RCC 7860 (cell line): Measurements from ENCODE around the gene ARHGAP10.

Experiments
- DNase-seq: peaks from one replicate; pipeline ENCODE4 v3.0.0-alpha.2; 2015; ENCODE audit warnings: low spot score
- FAIRE-seq: peaks from 2 replicates; lab custom pipeline; 2012; peaks lifted over from hg19 to GRCh38; lab: Jason Lieb, UNC

Gene ARHGAP10

DNA sequence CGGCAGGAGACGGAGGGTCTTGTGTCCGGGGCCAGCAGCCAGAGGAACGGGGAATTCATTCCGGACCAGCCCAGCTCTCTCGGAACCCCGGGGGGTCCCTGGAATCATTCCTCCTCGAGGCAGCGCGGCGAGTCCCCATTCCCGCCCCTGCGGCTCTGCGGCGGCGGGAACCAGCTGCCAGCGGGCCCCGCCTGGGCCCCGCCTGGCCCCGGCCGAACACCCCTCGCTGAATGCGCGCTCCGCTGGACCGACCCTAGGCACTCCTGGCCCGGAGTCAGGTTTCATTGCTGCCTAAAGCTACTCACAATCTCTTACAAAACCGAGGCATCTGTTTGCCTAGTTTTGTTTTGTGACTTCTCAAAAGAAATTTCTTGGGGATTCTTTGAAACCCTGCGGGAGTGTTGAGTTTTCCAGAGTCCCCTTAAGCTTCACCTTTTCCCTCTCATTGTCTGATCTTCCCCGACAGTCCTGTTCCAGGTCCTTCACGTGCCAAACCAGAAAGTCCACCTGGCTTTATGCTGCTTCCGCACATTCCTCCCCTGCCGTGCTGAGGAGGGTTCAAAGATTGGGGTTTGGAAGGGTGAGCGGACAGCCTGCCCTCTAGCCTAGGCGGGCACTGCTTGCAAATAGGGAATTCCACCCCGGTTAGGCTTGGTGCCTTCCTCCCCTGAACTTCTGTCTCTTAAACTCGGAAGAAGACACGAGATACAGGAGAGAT is 789 bp downstream of the ARHGAP10 start:
- DNase-seq (no peak), FAIRE-seq (no peak)

DNA sequence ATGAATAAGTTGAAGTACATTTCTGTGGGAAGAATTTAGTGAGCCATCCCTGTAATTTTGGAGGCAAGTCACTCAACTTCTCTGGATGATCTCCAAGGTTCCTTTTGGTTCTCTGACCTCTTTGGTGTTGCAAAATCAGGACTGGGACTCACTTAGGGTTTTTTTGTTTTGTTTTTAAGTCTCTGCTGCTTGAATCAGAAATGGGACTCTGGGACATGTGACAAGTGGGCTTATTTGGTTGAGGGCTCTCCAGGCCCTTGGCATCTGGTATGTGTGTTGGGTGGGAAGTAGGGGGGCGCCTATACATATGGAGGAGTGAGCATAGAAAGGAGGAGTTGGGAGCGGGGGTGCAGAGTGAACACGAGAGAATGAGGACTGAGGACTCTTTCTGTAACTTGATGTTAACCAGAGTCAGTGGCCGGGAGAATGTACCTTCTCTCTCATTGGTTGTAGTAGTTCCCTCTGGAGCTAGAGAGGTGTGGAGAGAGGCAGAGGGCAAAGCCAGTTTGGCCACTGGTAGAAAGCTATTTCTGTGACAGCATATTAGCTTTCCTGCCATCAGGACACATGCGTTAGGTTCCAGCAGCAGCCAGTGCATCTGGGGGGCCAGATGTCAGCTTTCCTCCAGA is 1.9 kb downstream of the ARHGAP10 start:
- FAIRE-seq (no peak), DNase-seq (no peak)

DNA sequence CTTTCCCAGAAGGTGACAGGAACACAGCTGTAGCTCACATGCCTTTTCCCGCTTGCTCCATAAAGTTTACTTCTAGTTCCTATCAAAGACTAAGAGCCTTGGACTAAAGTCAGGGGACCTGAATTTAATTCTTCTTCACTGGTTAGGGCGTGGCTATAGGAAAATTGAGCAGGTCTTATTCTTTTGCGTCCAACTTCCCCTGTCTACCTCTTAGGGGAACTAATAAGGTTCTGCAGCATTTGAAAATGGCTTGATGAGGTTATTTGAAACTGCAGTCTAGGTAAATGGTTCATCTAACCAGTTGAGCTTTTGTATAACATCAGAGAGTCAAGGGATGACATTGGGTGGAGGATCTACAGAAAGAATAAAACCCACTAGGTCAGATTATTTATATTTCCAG is 2.6 kb downstream of the ARHGAP10 start:
- DNase-seq (no peak), FAIRE-seq (no peak)

DNA sequence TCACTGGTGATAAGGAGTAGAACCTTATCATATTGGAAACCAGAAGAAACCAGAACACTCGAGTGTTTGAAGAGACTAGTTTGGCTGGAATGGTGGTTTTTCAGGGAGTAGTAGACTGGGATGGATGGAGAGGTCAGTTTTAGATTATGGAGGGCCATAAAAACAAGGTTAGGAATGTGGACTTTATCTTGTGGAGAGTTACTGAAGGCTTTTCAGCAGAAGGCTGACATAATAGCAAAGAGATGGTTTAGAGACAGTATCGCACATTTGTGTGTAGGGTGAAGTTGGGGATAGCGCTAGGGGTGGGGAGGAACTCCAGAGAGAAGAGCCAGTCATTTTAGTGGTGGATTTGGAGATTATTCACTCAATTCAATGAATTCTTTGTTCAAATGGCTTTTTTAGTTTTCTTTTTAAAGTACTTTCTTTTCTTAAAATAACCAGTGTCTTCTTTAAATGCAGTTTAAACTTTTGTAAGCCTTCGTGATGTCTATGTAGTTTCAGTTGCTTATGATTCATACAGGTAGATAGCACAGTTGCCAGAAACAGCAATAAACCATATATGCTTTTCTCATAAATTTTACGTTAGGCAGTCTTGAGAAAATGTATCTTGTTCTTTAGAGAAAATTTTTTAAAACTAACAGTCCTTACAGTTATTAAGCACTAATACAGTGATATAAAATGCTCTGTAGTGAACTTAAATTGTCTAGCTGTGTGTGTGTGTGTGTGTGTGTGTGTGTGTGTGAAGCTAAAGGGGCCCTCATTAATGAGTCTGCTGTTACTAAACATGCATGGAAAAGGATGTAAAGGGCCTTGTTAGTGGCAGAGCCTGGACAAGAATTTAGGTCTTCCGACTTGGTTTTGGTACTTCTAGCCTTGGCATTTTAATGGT is 3.8 kb downstream of the ARHGAP10 start:
- DNase-seq: no peak
- no peak for FAIRE-seq

DNA sequence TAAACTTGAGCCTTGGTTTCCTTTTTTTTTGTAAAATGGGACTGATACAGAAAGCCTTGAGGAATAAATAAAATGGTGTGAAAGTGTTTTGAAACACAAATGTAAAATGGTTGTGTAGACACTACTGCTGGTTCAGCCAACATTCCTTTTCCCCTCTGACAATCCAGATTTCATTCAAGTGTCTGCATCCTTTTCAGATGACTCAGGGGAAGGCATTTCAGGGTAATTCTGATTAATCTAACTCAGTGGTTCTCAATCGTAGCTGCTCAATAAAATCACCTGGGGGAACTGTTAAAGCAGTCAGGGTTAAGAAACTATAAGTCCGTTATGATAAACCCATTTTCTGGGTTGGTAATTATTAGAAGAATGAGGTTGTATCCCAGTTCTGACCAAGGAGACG is 4.6 kb downstream of the ARHGAP10 start:
- peak; percentile 49 for FAIRE-seq
- DNase-seq: peak; percentile 62

DNA sequence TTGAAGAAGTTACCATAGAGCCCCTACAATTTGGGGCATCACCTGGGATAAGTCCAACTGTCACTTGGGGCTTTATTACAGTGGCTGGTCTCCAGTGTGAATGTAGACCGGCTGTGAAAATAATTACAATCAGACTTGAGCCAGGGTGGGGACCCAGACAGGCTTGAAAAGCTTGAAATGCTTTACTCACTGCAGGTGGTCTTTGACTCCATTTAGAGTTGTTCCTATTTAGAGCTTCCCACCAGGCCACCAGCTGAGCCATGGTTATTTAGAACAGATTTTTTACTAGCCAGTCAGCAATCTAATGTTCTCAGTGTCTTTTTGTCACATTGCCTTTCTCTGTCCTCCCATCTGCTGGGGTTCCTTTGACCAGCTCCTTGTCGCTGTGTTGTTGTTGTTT is 5.7 kb downstream of the ARHGAP10 start:
- no peak for FAIRE-seq
- no peak for DNase-seq

DNA sequence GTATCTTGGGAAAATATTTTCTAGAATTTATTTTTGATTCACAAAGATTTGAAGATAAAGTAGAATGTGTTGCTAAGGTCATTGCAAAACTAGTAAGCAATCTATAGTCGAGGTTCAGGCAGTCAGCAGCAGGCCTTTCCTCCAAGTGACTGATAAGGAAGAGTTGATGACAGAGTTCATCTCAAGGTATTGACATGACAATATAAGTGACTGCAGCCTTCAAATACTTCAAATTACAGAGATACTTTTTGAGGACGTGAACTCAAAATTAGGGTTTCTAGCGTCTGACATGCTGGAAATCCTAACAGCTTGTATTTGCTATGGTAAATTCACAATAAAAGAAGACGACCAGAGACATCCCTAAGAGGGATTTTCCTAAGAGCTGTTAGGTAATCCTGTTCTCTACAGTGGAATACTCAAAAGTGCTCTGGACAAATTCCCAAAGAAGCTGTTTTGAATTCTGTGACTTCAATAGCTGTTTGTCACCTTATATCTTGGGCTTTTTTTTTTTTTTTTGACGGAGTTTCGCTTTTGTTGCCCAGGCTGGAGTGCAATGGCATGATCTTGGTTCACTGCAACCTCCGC is 7.4 kb downstream of the ARHGAP10 start:
- no peak for DNase-seq

DNA sequence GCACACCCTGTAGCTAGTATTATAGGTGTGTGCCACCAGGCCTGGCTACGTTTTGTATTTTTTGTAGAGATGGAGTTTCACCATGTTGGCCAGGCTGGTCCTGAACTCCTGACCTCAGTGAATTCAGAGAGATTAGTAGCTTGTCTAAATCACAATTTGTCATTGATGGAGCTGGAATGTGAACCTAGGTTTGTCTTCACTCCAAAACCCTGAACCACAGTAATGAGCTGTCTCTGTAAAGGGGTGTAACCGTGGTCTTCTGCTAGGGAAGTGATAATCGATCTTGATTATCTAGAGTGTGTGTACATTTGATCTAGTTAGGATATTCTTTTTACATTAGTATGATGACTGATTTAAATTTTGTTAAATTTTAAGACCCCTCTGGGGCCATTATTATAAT is 8.3 kb downstream of the ARHGAP10 start:
- no peak for DNase-seq
- no peak for FAIRE-seq

More for the DNA sequence above, 7.4 kb downstream of the ARHGAP10 start:
- no peak for FAIRE-seq

DNA sequence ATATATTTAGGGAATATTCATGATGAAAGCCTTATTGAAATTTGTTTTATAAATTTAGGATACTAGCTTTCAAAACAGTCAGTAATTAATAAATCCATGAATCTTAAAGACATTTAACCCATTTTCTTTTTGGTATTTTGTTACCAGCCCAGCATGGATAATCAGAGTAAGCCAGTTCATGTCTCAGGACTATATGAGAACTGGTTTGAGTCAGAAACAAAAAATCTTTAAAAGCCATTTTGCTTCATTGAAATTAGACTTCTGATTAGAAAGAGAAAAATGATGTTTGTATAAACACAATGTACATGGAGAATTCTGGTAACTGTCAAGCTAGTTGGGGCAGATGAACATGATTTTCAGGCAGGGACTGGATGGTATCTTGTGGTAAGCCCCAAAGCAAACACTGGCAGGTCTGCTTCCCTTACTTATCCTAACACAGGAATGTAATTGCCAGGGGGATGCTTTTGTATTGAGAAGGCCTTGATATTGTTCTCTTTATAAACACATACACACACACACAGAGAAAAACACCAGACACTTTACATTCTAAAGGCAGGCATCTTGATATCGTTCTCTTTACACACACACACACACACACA is 9.4 kb downstream of the ARHGAP10 start:
- FAIRE-seq: no peak
- DNase-seq: no peak

DNA sequence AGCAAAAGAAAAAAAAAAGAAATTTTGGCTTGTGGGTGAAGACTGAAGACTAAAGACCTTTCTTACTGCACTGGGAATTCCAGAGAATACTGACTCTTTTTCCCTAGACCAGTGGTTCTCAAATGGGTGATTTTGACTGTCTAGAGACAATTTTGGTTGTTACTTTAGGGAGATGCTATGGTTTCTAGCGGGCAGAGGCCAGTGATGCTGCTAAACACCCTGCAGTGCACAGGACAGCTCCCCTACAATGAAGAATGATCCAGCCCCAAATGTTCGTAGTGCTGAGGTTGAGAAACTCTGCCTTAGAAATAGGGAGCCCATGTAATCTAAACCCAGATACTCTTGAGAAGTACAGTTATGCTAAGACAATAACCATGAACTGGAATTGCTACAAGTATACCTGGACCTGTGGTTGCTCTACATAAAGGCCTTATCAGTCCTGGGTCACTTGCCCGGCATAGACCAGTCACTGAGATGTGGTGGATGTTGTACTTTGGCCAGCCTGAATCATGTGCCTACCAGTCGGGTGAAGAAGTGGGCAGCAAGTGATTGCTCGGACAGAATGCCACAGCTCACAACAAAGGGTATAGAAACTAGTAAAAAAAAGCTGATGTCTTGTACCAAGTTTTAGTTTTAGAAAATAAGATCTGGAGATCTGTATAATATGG is 16.0 kb downstream of the ARHGAP10 start:
- FAIRE-seq: no peak
- DNase-seq: no peak

DNA sequence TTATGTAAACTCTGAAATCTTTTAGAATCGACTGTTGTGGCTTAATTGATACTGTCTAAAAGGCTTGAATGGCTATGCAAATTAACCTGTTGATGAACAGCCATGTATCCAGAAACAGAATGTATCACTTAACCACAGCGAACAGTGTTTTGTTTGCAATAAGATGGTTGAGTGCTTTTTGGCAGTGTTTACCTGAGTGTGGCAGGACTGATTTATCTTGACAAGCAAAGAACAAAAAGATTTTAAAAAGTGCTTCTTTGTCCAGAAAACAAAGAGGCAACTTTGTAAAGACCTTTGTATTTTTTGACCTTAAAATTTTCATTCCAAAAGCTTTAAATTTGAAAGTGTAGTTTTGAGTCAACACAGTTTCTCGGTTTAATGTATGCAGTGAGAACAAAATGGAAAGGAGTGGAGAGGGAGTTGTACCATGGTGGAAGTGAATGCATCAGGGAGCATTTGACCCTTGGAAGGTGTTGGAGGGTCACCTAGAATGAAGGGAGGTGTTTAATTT is 18.0 kb downstream of the ARHGAP10 start:
- FAIRE-seq (no peak), DNase-seq (no peak)

DNA sequence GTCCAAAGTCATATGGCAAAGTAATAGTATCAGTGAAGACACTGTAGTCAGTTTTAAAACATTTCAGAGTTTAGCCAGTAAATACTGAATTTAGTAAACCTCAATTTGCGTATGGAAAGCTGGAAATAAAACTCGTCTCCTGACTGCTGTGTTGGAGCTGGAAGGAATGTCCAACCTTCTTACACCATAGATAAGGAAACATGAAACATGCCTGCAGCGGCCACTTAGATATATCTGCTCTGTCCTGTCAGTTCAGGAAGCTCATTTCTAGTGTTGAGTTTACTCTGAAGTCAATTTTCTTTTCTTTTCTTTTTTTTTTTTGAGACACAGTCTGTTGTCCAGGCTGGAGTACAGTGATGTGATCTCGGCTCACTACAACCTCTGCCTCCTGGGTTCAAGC is 21.2 kb downstream of the ARHGAP10 start:
- no peak for DNase-seq
- FAIRE-seq: no peak

DNA sequence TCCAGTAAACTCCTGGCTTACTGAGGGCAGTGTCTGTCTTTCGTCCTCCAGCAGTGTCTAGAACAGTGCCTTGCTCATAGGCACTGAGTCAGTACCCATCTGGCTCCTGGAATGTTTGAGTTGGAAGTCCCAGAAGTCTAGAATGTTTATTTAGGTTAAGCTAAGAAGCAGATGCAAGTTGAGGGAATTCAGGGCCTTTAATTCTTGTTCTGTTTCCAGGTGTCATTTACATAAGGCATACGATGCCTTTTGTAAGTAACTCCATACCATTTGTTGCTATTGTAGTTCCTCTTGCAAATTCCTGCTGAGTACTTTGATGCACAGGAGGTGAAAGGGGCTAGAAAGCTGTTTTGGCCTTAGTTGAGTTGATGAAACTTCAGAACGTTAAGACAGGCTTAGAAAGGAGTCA is 22.2 kb downstream of the ARHGAP10 start:
- no peak for FAIRE-seq
- DNase-seq: peak; percentile 10

DNA sequence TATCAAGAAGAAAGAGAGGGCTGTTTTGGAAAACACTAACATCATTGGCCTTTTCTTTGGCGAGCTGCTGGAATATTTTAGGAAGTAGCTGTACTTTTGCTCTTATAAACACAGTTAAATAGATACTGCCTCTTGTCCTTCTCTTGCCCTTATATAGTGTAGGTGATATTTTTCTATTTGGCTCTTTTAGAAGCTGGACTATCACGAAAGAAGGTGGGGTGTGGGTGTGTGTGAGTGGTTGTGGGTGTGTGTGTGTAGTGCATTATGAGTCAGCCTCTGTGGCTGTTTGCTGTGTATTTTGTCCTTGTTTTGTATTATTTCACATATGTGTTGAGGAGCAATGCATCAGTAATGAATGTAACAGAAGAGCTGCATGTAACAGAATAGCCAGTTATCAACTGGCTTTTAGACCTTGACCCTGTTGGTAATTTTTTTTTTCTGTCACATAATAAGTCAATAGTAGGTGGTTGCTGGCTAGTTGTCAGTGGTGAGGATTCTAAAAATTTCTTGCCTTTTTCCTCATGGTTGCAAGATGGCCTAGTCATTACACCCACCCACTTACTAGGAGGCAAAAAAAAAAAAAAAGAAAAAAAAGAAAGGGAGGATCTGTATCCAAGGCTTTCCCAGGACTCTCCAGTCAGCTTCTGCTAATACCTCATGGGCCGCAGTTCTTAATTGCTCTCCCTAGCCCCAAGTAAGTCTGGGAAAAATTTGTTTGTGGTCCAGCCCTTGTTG is 23.8 kb downstream of the ARHGAP10 start:
- no peak for FAIRE-seq

DNA sequence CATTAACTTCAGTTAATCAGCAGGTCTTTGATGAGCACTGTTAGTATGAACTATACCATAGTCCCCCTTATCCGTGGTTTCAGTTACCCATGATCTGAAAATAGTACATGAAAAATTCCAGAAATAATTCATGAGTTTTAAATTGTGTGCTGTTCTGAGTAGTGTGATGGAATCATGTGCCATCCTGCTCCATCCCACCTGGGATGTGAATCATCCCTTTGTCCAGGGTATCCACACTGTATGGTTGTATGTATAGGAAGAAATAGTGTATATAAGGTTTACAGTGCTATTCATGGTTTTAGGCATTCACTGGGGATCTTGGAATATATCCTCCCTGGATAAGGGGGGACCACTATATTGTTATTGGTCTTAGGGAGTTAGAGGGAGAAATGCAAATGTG is 24.5 kb downstream of the ARHGAP10 start:
- FAIRE-seq: no peak
- no peak for DNase-seq

More for the DNA sequence above, 23.8 kb downstream of the ARHGAP10 start:
- DNase-seq: no peak

DNA sequence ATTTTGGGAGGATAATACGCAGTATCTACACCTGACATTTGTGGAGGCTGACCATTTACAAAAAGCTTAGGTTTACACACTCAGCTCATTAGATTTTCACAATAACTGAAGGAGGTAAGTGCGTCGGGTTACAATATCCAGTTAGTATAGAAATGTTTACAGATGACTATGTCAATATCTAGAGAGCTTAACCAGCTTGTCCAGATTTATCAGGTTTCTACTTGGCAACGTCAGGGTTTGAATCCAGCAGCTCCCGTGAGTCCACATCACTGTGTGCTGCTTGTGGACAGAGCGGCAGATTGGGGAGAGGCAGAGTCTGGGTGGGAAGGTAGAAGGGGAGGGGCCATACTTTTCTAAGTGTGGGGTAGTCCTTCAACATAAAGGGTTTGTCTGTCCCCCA is 28.3 kb downstream of the ARHGAP10 start:
- no peak for FAIRE-seq
- DNase-seq: no peak

DNA sequence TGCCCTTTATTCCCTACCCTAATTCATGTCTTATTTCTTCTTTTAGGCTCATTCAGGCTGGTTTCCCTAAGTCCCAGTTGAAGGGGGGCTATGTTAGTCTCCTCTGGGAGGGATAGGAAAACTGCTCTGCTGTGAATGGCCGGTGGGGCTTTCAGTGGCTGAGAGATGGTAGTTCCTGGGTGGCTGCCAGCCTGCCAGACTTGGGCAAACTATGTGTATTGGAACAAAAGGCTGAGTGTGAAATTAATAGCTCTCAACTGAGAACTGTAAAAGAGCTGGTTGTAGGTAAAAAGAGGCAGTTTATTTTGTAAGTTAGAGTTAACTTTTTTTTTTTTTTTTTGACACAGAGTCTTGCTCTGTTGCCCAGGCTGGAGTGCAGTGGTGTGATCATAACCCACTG is 28.8 kb downstream of the ARHGAP10 start:
- DNase-seq (no peak), FAIRE-seq (no peak)

DNA sequence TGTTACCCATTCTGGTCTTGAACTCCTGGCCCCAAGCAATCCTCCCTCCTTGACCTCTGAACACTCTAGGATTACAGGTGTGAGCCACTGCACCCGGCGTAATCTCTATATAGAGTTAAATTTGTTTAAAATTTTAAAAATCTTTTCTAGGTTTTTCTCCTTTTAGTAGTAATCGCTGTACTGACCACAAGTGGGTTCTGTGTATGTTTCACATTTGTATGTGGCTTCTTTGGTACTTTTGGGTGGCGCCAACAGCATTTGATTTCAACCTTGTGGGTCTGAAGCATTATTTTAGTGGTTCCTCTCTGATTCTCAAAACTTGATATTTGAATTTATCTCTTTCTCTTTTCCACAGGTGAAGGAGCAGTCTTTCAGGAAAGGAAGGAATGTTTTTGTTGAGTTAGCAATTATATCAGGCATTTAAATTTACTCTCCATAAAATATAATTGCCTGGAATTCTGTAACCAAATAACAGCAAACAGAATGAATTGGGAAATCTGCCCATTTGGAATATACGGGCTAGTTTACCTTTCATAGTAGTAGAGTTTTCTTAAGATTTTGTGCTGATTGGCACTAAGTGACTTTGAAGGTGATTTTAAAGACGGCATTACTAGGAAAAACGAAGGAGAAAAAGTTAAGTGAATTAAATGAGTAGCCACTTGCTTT is 29.5 kb downstream of the ARHGAP10 start:
- FAIRE-seq (no peak), DNase-seq (no peak)

DNA sequence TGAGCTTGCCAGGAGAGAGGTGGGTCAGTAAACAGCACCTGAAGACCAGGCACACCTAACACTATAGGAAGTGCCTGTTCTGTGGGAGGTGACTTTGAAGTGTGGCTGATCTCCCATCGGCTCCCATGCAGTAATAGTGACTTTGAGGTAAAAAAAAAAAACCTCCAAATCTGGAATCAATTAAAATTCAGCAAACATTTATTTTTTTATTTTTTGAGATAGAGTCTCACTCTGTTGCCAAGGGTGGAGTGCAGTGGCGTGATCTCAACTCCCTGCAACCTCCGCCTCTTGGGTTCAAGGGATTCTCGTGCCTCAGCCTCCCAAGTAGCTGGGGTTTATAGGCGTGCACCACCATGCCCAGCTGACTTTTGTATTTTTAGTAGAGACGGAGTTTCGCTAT is 32.4 kb downstream of the ARHGAP10 start:
- DNase-seq: no peak
- FAIRE-seq: no peak
